ENCODE measurements around the gene DNMBP.
"Not testable (repeated sequence)": the region's sequence is repeated elsewhere in the genome, so short reads cannot be mapped to it uniquely, and the experiment has no call there.

The DNMBP gene

DNA sequence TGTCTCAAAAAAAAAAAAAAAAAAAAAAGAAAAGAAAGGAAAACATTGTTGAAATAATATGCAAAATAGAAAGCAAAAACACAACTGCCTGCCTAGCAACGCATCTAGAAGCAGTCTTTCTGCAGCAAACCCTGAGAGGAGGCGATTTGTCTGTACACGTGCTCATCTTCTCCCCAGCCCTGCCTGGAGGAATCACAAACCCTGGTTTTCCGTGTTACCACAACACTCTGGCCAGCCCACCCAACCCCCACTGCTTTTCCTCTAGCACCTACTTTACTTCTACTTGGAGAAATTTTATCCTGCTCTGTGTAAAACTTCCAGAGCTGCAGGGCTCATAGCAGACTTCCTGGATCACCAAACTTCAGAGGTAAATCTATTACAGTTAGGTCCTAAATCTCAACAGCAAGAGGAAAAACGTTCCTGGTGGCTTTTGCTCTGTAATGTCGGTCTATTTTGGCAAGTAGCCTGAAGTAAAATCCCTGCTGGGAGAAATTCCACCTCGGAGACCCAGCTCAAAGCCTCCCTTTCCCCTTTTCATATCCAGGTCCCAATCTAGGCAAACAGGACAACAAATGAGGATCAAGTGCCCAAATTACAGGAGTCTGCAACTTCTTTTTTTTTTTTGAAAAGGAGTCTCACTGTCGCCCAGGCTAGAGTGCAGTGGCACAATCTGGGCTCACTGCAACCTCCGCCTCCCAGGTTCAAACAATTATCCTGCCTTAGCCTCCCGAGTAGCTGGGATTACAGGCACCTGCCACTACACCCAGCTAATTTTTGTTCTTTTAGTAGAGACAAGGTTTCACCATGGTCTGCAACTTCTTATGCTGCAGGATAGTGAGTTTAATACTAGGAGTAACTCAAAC is 91.6 kb downstream of the DNMBP start:
- Histone ChIP-seq H3K9me3 (ENCODE audit: control insufficient read depth, insufficient read depth, low read length) (no peaks in the 10 kb centered on the region), H3K9ac (ENCODE audit: low read depth, low read length) (peak overlapping the region; percentile 41), H3K4me1 (ENCODE audit: control insufficient read depth, insufficient read depth, low read length) (peaks cover 12% of the 10 kb centered on the region), H3K27me3 (ENCODE audit: control insufficient read depth, insufficient read depth, low read length) (no peaks in the 10 kb centered on the region), H3K4me3 (ENCODE audit: low read depth, low read length) (peak overlapping the region; percentile 45), H3K36me3 (ENCODE audit: control insufficient read depth, insufficient read depth, low read length) (peaks cover under 1% of the 10 kb centered on the region)

DNA sequence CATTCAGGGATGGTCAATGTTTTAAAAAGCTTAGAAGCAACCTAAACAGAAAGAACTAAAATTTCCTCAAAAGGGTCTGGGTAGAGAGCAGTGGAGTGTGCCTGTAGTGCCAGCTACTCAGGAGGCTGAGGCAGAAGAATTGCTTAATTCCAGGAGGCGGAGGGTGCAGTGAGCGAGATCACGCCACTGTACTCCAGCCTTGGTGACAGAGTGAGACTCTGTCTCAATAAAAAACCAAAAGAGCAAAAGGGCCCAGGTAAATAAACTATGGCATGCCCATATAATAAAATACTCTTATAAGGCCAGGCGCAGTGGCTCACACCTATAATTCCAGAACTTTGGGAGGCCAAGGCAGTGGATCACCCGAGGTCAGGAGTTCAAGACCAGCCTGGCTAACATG is 93.0 kb downstream of the DNMBP start:
- no peak overlapping the region for H3K4me3 ChIP-seq (ENCODE audit: low read depth, low read length)
- no peaks in the 10 kb centered on the region for H3K36me3 ChIP-seq (ENCODE audit: control insufficient read depth, insufficient read depth, low read length)
- peaks cover 14% of the 10 kb centered on the region for H3K4me1 ChIP-seq (ENCODE audit: control insufficient read depth, insufficient read depth, low read length)
- H3K27me3 ChIP-seq (ENCODE audit: control insufficient read depth, insufficient read depth, low read length) = no peaks in the 10 kb centered on the region
- H3K9me3 ChIP-seq (ENCODE audit: control insufficient read depth, insufficient read depth, low read length) = no peaks in the 10 kb centered on the region
- H3K9ac ChIP-seq (ENCODE audit: low read depth, low read length) = no peak overlapping the region

DNA sequence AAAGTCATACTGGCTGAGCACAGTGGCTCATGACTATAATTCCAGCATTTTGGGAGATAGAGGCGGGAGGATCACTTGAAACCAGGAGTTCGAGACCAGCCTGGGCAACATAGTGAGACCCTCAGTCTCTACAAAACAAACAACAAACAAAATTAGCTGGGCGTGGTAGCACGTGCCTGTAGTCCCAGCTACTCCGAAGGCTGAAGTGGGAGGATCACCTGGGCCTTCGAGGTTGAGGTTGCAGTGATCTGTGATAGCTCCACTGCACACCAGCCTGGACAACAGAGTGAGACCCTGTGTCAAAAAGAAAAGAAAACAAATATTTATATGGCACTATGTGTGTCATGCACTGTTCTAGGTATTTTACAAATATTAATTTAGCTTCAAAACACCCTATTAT is 94.3 kb downstream of the DNMBP start:
- Histone ChIP-seq H3K4me1 (ENCODE audit: control insufficient read depth, insufficient read depth, low read length) (peaks cover 19% of the 10 kb centered on the region), H3K27me3 (ENCODE audit: control insufficient read depth, insufficient read depth, low read length) (no peaks in the 10 kb centered on the region), H3K9me3 (ENCODE audit: control insufficient read depth, insufficient read depth, low read length) (no peaks in the 10 kb centered on the region), H3K4me3 (ENCODE audit: low read depth, low read length) (no peak overlapping the region), H3K36me3 (ENCODE audit: control insufficient read depth, insufficient read depth, low read length) (peaks cover 2% of the 10 kb centered on the region), H3K9ac (ENCODE audit: low read depth, low read length) (no peak overlapping the region)

DNA sequence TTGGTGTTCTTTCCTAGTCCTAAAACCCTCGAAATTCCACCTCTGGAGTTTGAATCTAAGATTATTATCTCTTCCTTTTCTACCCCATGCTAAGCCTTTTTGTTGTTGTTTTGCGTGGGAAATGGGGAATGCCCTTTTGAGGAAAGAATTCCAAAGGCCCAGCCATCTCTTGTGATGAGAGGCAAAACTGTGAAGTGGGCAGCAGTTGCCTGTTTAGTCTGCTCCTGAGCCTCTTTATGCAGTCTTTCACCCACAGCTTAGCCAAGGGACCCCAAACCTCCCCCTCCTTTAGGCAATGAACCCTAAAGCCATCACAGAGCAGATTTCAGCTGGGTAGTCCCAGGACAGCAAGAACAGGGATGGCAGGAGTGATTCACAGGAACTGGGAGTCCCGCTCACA is 95.5 kb downstream of the DNMBP start:
- Histone ChIP-seq H3K36me3 (ENCODE audit: control insufficient read depth, insufficient read depth, low read length) (peaks cover 4% of the 10 kb centered on the region), H3K4me3 (ENCODE audit: low read depth, low read length) (no peak overlapping the region), H3K9me3 (ENCODE audit: control insufficient read depth, insufficient read depth, low read length) (no peaks in the 10 kb centered on the region), H3K9ac (ENCODE audit: low read depth, low read length) (no peak overlapping the region), H3K4me1 (ENCODE audit: control insufficient read depth, insufficient read depth, low read length) (peaks cover 19% of the 10 kb centered on the region), H3K27me3 (ENCODE audit: control insufficient read depth, insufficient read depth, low read length) (no peaks in the 10 kb centered on the region)

DNA sequence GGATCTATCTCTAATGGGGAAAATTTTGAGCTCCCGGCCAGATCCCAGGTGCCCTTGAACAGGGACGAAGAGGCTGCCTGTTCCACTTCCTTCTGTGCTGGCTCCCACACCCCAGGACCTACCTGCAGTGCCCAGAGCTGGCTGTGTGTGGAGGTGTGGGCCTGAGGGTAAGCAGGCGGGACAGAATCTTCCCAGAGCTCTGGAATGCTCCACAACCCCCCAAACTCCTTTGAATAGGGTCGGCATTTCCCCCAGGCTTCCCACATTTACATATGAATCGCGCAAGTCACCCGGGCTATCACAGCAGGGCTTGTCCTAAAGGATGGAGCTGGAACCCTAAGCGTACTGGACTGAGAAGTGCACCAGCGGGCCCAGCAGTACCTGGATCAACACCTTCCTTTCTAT is 95.9 kb downstream of the DNMBP start:
- peaks cover 16% of the 10 kb centered on the region for H3K4me1 ChIP-seq (ENCODE audit: control insufficient read depth, insufficient read depth, low read length)
- peak overlapping the region; percentile 99 for H3K9ac ChIP-seq (ENCODE audit: low read depth, low read length)
- peaks cover 6% of the 10 kb centered on the region for H3K36me3 ChIP-seq (ENCODE audit: control insufficient read depth, insufficient read depth, low read length)
- H3K9me3 ChIP-seq (ENCODE audit: control insufficient read depth, insufficient read depth, low read length) = no peaks in the 10 kb centered on the region
- H3K4me3 ChIP-seq (ENCODE audit: low read depth, low read length) = peak overlapping the region; percentile 79
- no peaks in the 10 kb centered on the region for H3K27me3 ChIP-seq (ENCODE audit: control insufficient read depth, insufficient read depth, low read length)

DNA sequence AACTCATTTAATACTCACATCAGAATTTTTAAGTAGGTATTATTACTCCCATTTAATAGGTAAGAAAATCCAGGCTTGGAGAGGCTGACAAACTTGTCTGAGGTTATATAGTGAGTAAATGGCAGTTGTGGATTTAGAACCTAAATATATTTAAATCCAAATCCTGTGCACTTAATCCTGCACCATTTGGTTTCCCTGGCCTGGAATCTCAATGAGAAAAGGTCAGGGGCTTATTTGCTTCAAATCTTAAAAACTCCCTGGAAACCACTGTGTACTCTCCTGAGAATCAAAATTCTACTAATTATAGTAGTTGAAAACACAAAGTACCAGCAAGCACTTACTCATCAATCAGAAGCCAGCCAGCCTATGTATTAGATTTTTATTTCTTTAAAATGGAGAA is 97.7 kb downstream of the DNMBP start:
- peaks cover 23% of the 10 kb centered on the region for H3K36me3 ChIP-seq (ENCODE audit: control insufficient read depth, insufficient read depth, low read length)
- H3K9me3 ChIP-seq (ENCODE audit: control insufficient read depth, insufficient read depth, low read length) = no peaks in the 10 kb centered on the region
- peaks cover 13% of the 10 kb centered on the region for H3K4me1 ChIP-seq (ENCODE audit: control insufficient read depth, insufficient read depth, low read length)
- H3K9ac ChIP-seq (ENCODE audit: low read depth, low read length) = peak overlapping the region; percentile 79
- H3K27me3 ChIP-seq (ENCODE audit: control insufficient read depth, insufficient read depth, low read length) = no peaks in the 10 kb centered on the region
- H3K4me3 ChIP-seq (ENCODE audit: low read depth, low read length) = peak overlapping the region; percentile 79

DNA sequence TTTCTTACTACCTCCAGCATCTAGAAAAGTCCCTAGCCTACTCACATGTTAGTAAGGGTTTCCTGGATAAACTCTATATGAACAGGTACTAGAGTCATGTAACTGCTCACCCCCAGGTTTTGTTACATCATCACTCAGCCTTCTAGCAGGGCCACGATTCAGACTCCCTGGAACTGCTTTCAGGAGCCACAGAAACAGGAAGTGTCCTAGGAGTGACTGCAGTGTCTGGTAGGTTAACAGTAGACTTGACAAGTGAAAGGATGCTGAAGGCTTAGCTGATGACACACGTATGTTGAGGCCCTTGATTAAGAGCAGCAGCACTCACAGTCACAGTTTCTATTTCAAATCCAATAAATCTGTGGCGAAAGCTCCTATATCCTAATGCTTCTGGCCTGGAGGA is 101.2 kb downstream of the DNMBP start:
- Histone ChIP-seq H3K4me3 (ENCODE audit: low read depth, low read length) (no peak overlapping the region), H3K9me3 (ENCODE audit: control insufficient read depth, insufficient read depth, low read length) (no peaks in the 10 kb centered on the region), H3K27me3 (ENCODE audit: control insufficient read depth, insufficient read depth, low read length) (no peaks in the 10 kb centered on the region), H3K4me1 (ENCODE audit: control insufficient read depth, insufficient read depth, low read length) (peaks cover 7% of the 10 kb centered on the region), H3K36me3 (ENCODE audit: control insufficient read depth, insufficient read depth, low read length) (peaks cover 52% of the 10 kb centered on the region), H3K9ac (ENCODE audit: low read depth, low read length) (no peak overlapping the region)

DNA sequence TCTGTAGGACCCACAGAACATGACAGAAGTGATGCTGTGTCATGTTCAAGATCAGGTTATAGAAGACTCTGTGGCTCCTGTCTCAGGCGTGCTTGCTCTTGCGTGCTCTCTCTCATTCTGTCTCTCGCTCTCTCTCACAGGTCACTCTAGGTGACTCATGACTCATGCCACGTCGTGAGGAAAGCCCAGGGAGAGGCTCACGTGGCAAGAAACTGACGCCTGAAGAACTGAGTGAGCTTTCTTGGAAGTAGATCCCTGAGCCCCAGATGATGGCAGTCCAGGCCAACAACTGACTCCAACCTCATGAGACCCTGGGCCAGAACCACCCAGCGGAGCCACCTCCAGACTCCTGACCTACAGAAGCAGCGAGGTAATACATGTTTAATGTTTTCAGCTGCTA is 103.3 kb downstream of the DNMBP start:
- Histone ChIP-seq H3K36me3 (ENCODE audit: control insufficient read depth, insufficient read depth, low read length) (peaks cover 62% of the 10 kb centered on the region), H3K9me3 (ENCODE audit: control insufficient read depth, insufficient read depth, low read length) (no peaks in the 10 kb centered on the region), H3K9ac (ENCODE audit: low read depth, low read length) (no peak overlapping the region), H3K4me1 (ENCODE audit: control insufficient read depth, insufficient read depth, low read length) (peaks cover 3% of the 10 kb centered on the region), H3K27me3 (ENCODE audit: control insufficient read depth, insufficient read depth, low read length) (no peaks in the 10 kb centered on the region), H3K4me3 (ENCODE audit: low read depth, low read length) (no peak overlapping the region)

DNA sequence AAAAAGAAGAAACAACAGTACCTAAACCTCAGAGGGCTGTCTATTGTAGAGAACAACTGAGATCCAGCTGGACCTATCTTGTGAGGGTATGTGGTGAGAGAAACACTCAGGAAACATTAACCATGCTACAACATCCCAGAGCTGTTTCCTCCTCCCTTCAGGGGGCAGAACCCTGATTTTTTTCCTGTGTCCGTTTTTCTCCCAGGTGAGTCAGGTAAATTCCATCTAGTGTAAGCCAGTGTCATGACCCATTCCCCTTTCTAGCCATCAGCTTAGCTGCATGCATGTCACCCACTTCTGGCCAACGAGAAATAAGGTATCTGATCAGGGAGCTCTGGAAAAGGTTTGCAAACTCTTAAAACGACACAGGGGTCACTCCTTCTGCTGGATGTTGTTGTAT is 103.8 kb downstream of the DNMBP start:
- Histone ChIP-seq H3K36me3 (ENCODE audit: control insufficient read depth, insufficient read depth, low read length) (peaks cover 62% of the 10 kb centered on the region), H3K9ac (ENCODE audit: low read depth, low read length) (no peak overlapping the region), H3K4me3 (ENCODE audit: low read depth, low read length) (no peak overlapping the region), H3K9me3 (ENCODE audit: control insufficient read depth, insufficient read depth, low read length) (no peaks in the 10 kb centered on the region), H3K4me1 (ENCODE audit: control insufficient read depth, insufficient read depth, low read length) (no peaks in the 10 kb centered on the region), H3K27me3 (ENCODE audit: control insufficient read depth, insufficient read depth, low read length) (no peaks in the 10 kb centered on the region)

DNA sequence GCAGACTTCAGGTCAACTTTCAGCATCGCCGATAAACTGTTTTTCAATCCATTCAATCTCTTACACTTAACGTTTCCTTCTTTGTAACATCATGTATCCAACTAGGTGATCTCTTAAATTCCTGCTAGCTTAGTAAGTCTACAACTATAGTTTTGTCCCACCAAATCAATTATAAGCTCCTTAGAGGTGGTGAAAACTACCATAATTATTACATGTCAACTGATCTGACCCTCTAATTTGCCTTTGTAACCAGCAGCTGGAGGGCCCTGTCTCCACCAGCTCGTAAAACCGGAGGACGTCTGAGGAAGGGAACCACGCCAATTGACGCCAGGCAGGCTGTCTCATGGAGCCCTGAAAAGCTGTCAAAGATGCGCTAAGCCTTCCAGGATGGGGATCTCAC is 113.9 kb downstream of the DNMBP start:
- H3K4me1 ChIP-seq (ENCODE audit: control insufficient read depth, insufficient read depth, low read length) = no peaks in the 10 kb centered on the region
- H3K4me3 ChIP-seq (ENCODE audit: low read depth, low read length) = no peak overlapping the region
- H3K36me3 ChIP-seq (ENCODE audit: control insufficient read depth, insufficient read depth, low read length) = peaks cover 65% of the 10 kb centered on the region
- H3K9me3 ChIP-seq (ENCODE audit: control insufficient read depth, insufficient read depth, low read length) = peaks cover 2% of the 10 kb centered on the region
- no peaks in the 10 kb centered on the region for H3K27me3 ChIP-seq (ENCODE audit: control insufficient read depth, insufficient read depth, low read length)
- no peak overlapping the region for H3K9ac ChIP-seq (ENCODE audit: low read depth, low read length)

DNA sequence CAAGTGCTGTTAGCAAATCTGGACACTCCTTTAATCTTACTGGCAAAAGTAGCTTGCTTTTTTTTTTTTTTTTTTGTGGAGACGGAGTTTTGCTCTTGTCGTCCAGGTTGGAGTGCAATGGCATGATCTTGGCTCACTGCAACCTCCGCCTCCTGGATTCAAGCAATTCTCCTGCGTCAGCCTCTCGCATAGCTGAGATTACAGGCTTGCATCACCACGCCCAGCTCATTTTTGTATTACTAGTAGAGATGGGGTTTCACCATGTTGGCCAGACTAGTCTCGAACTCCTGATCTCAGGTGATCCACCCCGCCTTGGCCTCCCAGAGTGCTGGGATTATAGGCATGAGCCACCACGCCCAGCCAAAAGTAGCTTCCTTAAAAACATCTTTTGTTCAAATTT is 114.7 kb downstream of the DNMBP start:
- peaks cover 65% of the 10 kb centered on the region for H3K36me3 ChIP-seq (ENCODE audit: control insufficient read depth, insufficient read depth, low read length)
- H3K27me3 ChIP-seq (ENCODE audit: control insufficient read depth, insufficient read depth, low read length); H3K4me3 ChIP-seq (ENCODE audit: low read depth, low read length); H3K9me3 ChIP-seq (ENCODE audit: control insufficient read depth, insufficient read depth, low read length); H3K4me1 ChIP-seq (ENCODE audit: control insufficient read depth, insufficient read depth, low read length); H3K9ac ChIP-seq (ENCODE audit: low read depth, low read length): not testable (repeated sequence)

DNA sequence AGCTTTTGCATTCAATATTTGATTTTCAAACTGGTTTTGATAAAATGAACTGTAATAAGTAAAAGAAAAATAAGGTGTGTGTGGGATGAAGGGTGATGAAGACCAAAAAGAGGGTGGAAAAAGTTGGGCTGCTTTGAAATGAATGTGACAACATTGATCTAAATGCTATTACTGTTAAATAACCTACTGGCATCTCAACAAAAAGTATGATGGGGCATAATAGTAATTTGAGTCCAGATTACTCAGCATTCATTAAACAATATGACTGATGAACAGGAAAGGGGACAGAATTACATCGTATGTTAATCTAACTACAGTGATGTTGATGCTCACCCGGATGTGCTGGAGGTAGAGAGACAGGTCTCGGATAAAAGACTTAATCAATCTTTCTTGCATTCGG is 115.1 kb downstream of the DNMBP start:
- no peaks in the 10 kb centered on the region for H3K4me1 ChIP-seq (ENCODE audit: control insufficient read depth, insufficient read depth, low read length)
- peaks cover 61% of the 10 kb centered on the region for H3K36me3 ChIP-seq (ENCODE audit: control insufficient read depth, insufficient read depth, low read length)

More for the DNA sequence above, 115.1 kb downstream of the DNMBP start:
- H3K4me3 ChIP-seq (ENCODE audit: low read depth, low read length) = no peak overlapping the region
- H3K9ac ChIP-seq (ENCODE audit: low read depth, low read length) = no peak overlapping the region
- no peaks in the 10 kb centered on the region for H3K27me3 ChIP-seq (ENCODE audit: control insufficient read depth, insufficient read depth, low read length)
- peaks cover 2% of the 10 kb centered on the region for H3K9me3 ChIP-seq (ENCODE audit: control insufficient read depth, insufficient read depth, low read length)

Data from iPS-15b (cell line).